DOHH2 (cell line): ENCODE results near the gene FAIM2.

Experiments used
- H3F3A ChIP-seq: fragments of 200-600 bp; sonication (generic), shearing (Covaris generic); 2 replicates; pipeline ENCODE4 v1.6.0; 2016; ENCODE audit warnings: antibody characterized with exemption, mild to moderate bottlenecking; ENCODE audit not compliant: control insufficient read depth, insufficient read depth
- H3K27ac ChIP-seq: fragments of 200-600 bp; sonication (generic); 2 replicates; pipeline ENCODE4 v1.5.1; 2014; ENCODE audit warnings: low read depth, mild to moderate bottlenecking, low read length, moderate library complexity
- H3K27me3 ChIP-seq: fragments of 200-600 bp; sonication (generic); 2 replicates; pipeline ENCODE4 v1.6.1; 2014; ENCODE audit warnings: mild to moderate bottlenecking, low read length, mixed read lengths; ENCODE audit not compliant: control insufficient read depth
- H3K36me3 ChIP-seq: fragments of 200-600 bp; sonication (generic); 2 replicates; pipeline ENCODE4 v1.6.1; 2014; ENCODE audit warnings: mild to moderate bottlenecking, low read length, moderate library complexity, mixed read lengths; ENCODE audit not compliant: control insufficient read depth
- H3K4me1 ChIP-seq: fragments of 200-600 bp; sonication (generic); 2 replicates; pipeline ENCODE4 v1.6.1; 2014; ENCODE audit warnings: mild to moderate bottlenecking, low read length, mixed read lengths; ENCODE audit not compliant: control insufficient read depth
- H3K4me2 ChIP-seq: fragments of 200-600 bp; sonication (generic); 2 replicates; pipeline ENCODE4 v1.6.0; 2014; ENCODE audit warnings: mild to moderate bottlenecking, low read length, moderate library complexity
- H3K4me3 ChIP-seq: fragments of 200-600 bp; sonication (generic); 2 replicates; pipeline ENCODE4 v1.5.1; 2014; ENCODE audit warnings: mild to moderate bottlenecking, low read length, mixed read lengths
- H3K79me2 ChIP-seq: fragments of 200-600 bp; sonication (generic); 2 replicates; pipeline ENCODE4 v1.6.1; 2014; ENCODE audit warnings: mild to moderate bottlenecking, low read length, mixed read lengths; ENCODE audit not compliant: control insufficient read depth
- H3K9me2 ChIP-seq: fragments of 200-600 bp; sonication (generic); replicated peaks from 2 replicates; pipeline ENCODE4 v1.6.1; 2014; ENCODE audit warnings: mild to moderate bottlenecking, low read length, mixed read lengths; ENCODE audit not compliant: control insufficient read depth
- H3K9me3 ChIP-seq: fragments of 200-600 bp; sonication (generic); 2 replicates; pipeline ENCODE4 v1.6.1; 2014; ENCODE audit warnings: antibody characterized with exemption, low read length, mixed read lengths; ENCODE audit not compliant: control insufficient read depth, insufficient read depth
- H4K20me1 ChIP-seq: fragments of 200-600 bp; sonication (generic); 2 replicates; pipeline ENCODE4 v1.6.0; 2014; ENCODE audit warnings: low read depth, mild to moderate bottlenecking, antibody characterized with exemption, low read length, moderate library complexity; ENCODE audit not compliant: control insufficient read depth, insufficient read depth
- CTCF ChIP-seq: fragments of 200-600 bp; sonication (generic); IDR thresholded peaks from one replicate; pipeline ENCODE4 v1.5.1; 2014; ENCODE audit warnings: antibody characterized with exemption, mild to moderate bottlenecking, low read depth, low read length; ENCODE audit not compliant: poor library complexity, severe bottlenecking
- EZH2phosphoT487 ChIP-seq: fragments of 200-600 bp; sonication (generic); IDR thresholded peaks from 2 replicates; pipeline ENCODE4 v1.6.1; 2017; ENCODE audit warnings: borderline replicate concordance, mild to moderate bottlenecking, antibody characterized with exemption, low read length, moderate library complexity, mixed read lengths

Gene FAIM2

GRCh38 chr12:49939307-49939706 lies 35.6 kb upstream of the FAIM2 start:
- no peaks in the 10 kb centered on the region for H4K20me1 ChIP-seq

GRCh38 chr12:49937639-49938300 lies 34.1 kb upstream of the FAIM2 start:
- no peaks in the 10 kb centered on the region for H3K79me2 ChIP-seq
- no peak for TF ChIP-seq EZH2phosphoT487
- no peak for TF ChIP-seq CTCF
- H3K27me3 ChIP-seq, result peaks cover 7% of the 10 kb centered on the region
- H3K9me2 ChIP-seq, result no peaks in the 10 kb centered on the region
- H3K9me3 ChIP-seq, result no peaks in the 10 kb centered on the region
- H4K20me1 ChIP-seq, result no peaks in the 10 kb centered on the region
- H3K4me1 ChIP-seq, result no peaks in the 10 kb centered on the region
- no peak overlapping the region for H3K4me2 ChIP-seq
- H3K36me3 ChIP-seq, result no peaks in the 10 kb centered on the region
- H3K27ac ChIP-seq, result no peak overlapping the region
- H3F3A ChIP-seq, result no peaks in the 10 kb centered on the region
- H3K4me3 ChIP-seq, result no peak overlapping the region

More at GRCh38 chr12:49939307-49939706, 35.6 kb upstream of the FAIM2 start:
- no peak overlapping the region for H3K4me3 ChIP-seq
- H3F3A ChIP-seq, result 0 out of 2 replicates have a peak, but pooled peaks cover 1% of the 10 kb centered on the region
- H3K4me1 ChIP-seq, result no peaks in the 10 kb centered on the region
- peaks cover 7% of the 10 kb centered on the region for H3K27me3 ChIP-seq
- H3K79me2 ChIP-seq, result no peaks in the 10 kb centered on the region
- H3K9me2 ChIP-seq, result no peaks in the 10 kb centered on the region
- H3K9me3 ChIP-seq, result no peaks in the 10 kb centered on the region
- no peaks in the 10 kb centered on the region for H3K36me3 ChIP-seq
- H3K4me2 ChIP-seq, result no peak overlapping the region
- no peak overlapping the region for H3K27ac ChIP-seq
- TF ChIP-seq EZH2phosphoT487, result no peak
- TF ChIP-seq CTCF, result no peak

GRCh38 chr12:49936925-49937324 lies 33.2 kb upstream of the FAIM2 start:
- TF ChIP-seq CTCF (no peak), EZH2phosphoT487 (no peak)
- Histone ChIP-seq H4K20me1 (no peaks in the 10 kb centered on the region), H3K4me3 (no peak overlapping the region), H3K36me3 (no peaks in the 10 kb centered on the region), H3F3A (no peaks in the 10 kb centered on the region), H3K4me1 (no peaks in the 10 kb centered on the region), H3K79me2 (no peaks in the 10 kb centered on the region), H3K4me2 (no peak overlapping the region), H3K27ac (no peak overlapping the region), H3K9me3 (no peaks in the 10 kb centered on the region), H3K27me3 (peaks cover 9% of the 10 kb centered on the region), H3K9me2 (no peaks in the 10 kb centered on the region)
